Measurements from ENCODE around the gene DIP2C.
"Not testable (repeated sequence)": the region's sequence is repeated elsewhere in the genome, so short reads cannot be mapped to it uniquely, and the experiment has no call there.

The DIP2C gene

GRCh38 chr10:517241-517830, 172.1 kb downstream of the DIP2C start:
- Mint-ChIP-seq H3K9me3 (no peaks in the 10 kb centered on the region), H3K36me3 (no peaks in the 10 kb centered on the region), H3K4me3 (no peak overlapping the region), H3K4me1 (peaks cover 15% of the 10 kb centered on the region), H3K27ac (no peak overlapping the region)
- DNase-seq (ENCODE audit: low spot score in 2 of 2) (no peak), ATAC-seq (no peak)

GRCh38 chr10:516764-517163, 172.7 kb downstream of the DIP2C start:
- Mint-ChIP-seq H3K27ac (no peak overlapping the region), H3K4me3 (no peak overlapping the region), H3K36me3 (no peaks in the 10 kb centered on the region), H3K4me1 (peaks cover 14% of the 10 kb centered on the region), H3K9me3 (no peaks in the 10 kb centered on the region)
- ATAC-seq (no peak), DNase-seq (ENCODE audit: low spot score in 2 of 2) (no peak)

- DNase-seq (ENCODE audit: low spot score in 2 of 2) (no peak), ATAC-seq (no peak)
- Mint-ChIP-seq H3K36me3 (no peaks in the 10 kb centered on the region), H3K27ac (no peak overlapping the region), H3K4me3 (no peak overlapping the region), H3K9me3 (no peaks in the 10 kb centered on the region), H3K4me1 (peaks cover 17% of the 10 kb centered on the region)
Observed at GRCh38 chr10:515674-516073, 173.8 kb downstream of the DIP2C start.

- Mint-ChIP-seq H3K27ac (no peak overlapping the region), H3K36me3 (no peaks in the 10 kb centered on the region), H3K4me3 (no peak overlapping the region), H3K9me3 (no peaks in the 10 kb centered on the region), H3K4me1 (peaks cover 17% of the 10 kb centered on the region)
- ATAC-seq = no peak
- no peak for DNase-seq (ENCODE audit: low spot score in 2 of 2)
Observed at GRCh38 chr10:514137-514671, 175.3 kb downstream of the DIP2C start.

- Mint-ChIP-seq H3K36me3 (no peaks in the 10 kb centered on the region), H3K4me1 (peaks cover 17% of the 10 kb centered on the region), H3K9me3 (no peaks in the 10 kb centered on the region), H3K27ac (no peak overlapping the region), H3K4me3 (peak overlapping the region; percentile 13)
- ATAC-seq = no peak
- no peak for DNase-seq (ENCODE audit: low spot score in 2 of 2)
Observed at GRCh38 chr10:513393-513792, 176.1 kb downstream of the DIP2C start.

GRCh38 chr10:512661-513060, 176.8 kb downstream of the DIP2C start:
- H3K9me3 Mint-ChIP-seq; H3K4me3 Mint-ChIP-seq; H3K27ac Mint-ChIP-seq; ATAC-seq; DNase-seq (ENCODE audit: low spot score in 2 of 2); H3K36me3 Mint-ChIP-seq: not testable (repeated sequence)
- peaks cover 21% of the 10 kb centered on the region for H3K4me1 Mint-ChIP-seq

- no peaks in the 10 kb centered on the region for H3K36me3 Mint-ChIP-seq
- peaks cover 21% of the 10 kb centered on the region for H3K4me1 Mint-ChIP-seq
- no peak overlapping the region for H3K27ac Mint-ChIP-seq
- no peak for ATAC-seq
- no peak for DNase-seq (ENCODE audit: low spot score in 2 of 2)
- no peak overlapping the region for H3K4me3 Mint-ChIP-seq
- H3K9me3 Mint-ChIP-seq = no peaks in the 10 kb centered on the region
Observed at GRCh38 chr10:511849-512191, 177.6 kb downstream of the DIP2C start.

- no peak overlapping the region for H3K4me3 Mint-ChIP-seq
- peaks cover 21% of the 10 kb centered on the region for H3K4me1 Mint-ChIP-seq
- DNase-seq (ENCODE audit: low spot score in 2 of 2) = peak; percentile 83 to 87
- peak; percentile 81 for ATAC-seq
- no peaks in the 10 kb centered on the region for H3K36me3 Mint-ChIP-seq
- no peak overlapping the region for H3K27ac Mint-ChIP-seq
- H3K9me3 Mint-ChIP-seq = no peaks in the 10 kb centered on the region
Observed at GRCh38 chr10:511101-511848, 178.2 kb downstream of the DIP2C start.

GRCh38 chr10:510415-510881, 179.0 kb downstream of the DIP2C start:
- ATAC-seq = no peak
- no peaks in the 10 kb centered on the region for H3K36me3 Mint-ChIP-seq
- no peak overlapping the region for H3K4me3 Mint-ChIP-seq
- H3K27ac Mint-ChIP-seq = no peak overlapping the region
- DNase-seq (ENCODE audit: low spot score in 2 of 2) = no peak
- H3K9me3 Mint-ChIP-seq = no peaks in the 10 kb centered on the region
- peaks cover 21% of the 10 kb centered on the region for H3K4me1 Mint-ChIP-seq

- no peak overlapping the region for H3K27ac Mint-ChIP-seq
Observed at GRCh38 chr10:509361-510102, 179.9 kb downstream of the DIP2C start.

GRCh38 chr10:508726-509125, 180.7 kb downstream of the DIP2C start:
- Mint-ChIP-seq H3K4me3 (no peak overlapping the region), H3K27ac (no peak overlapping the region), H3K9me3 (no peaks in the 10 kb centered on the region), H3K4me1 (peaks cover 19% of the 10 kb centered on the region), H3K36me3 (no peaks in the 10 kb centered on the region)
- ATAC-seq = no peak
- DNase-seq (ENCODE audit: low spot score in 2 of 2) = no peak

More at GRCh38 chr10:509361-510102, 179.9 kb downstream of the DIP2C start:
- Mint-ChIP-seq H3K36me3 (no peaks in the 10 kb centered on the region), H3K9me3 (no peaks in the 10 kb centered on the region), H3K4me3 (no peak overlapping the region), H3K4me1 (peaks cover 21% of the 10 kb centered on the region)
- ATAC-seq (no peak), DNase-seq (ENCODE audit: low spot score in 2 of 2) (no peak)

GRCh38 chr10:507908-508444, 181.5 kb downstream of the DIP2C start:
- Mint-ChIP-seq H3K27ac (no peak overlapping the region), H3K4me1 (peaks cover 15% of the 10 kb centered on the region), H3K9me3 (no peaks in the 10 kb centered on the region), H3K36me3 (no peaks in the 10 kb centered on the region), H3K4me3 (no peak overlapping the region)
- DNase-seq (ENCODE audit: low spot score in 2 of 2) (no peak), ATAC-seq (no peak)

- Mint-ChIP-seq H3K4me3 (no peak overlapping the region), H3K4me1 (peaks cover 21% of the 10 kb centered on the region), H3K27ac (no peak overlapping the region), H3K36me3 (no peaks in the 10 kb centered on the region), H3K9me3 (no peaks in the 10 kb centered on the region)
- DNase-seq (ENCODE audit: low spot score in 2 of 2) = no peak
- ATAC-seq = no peak
Observed at GRCh38 chr10:507355-507699, 182.1 kb downstream of the DIP2C start.

GRCh38 chr10:506451-507354, 182.8 kb downstream of the DIP2C start:
- Mint-ChIP-seq H3K9me3 (no peaks in the 10 kb centered on the region), H3K27ac (no peak overlapping the region), H3K4me3 (no peak overlapping the region), H3K4me1 (peaks cover 23% of the 10 kb centered on the region), H3K36me3 (no peaks in the 10 kb centered on the region)
- DNase-seq (ENCODE audit: low spot score in 2 of 2) (no peak), ATAC-seq (no peak)

GRCh38 chr10:505419-505818, 184.0 kb downstream of the DIP2C start:
- H3K4me1 Mint-ChIP-seq = peaks cover 16% of the 10 kb centered on the region
- no peak overlapping the region for H3K27ac Mint-ChIP-seq
- no peak for DNase-seq (ENCODE audit: low spot score in 2 of 2)
- ATAC-seq = no peak
- no peak overlapping the region for H3K4me3 Mint-ChIP-seq
- no peaks in the 10 kb centered on the region for H3K9me3 Mint-ChIP-seq
- H3K36me3 Mint-ChIP-seq = no peaks in the 10 kb centered on the region

Data from stimulated activated effector memory CD8-positive, alpha-beta T cell treated with anti-CD3 and anti-CD28 coated beads, Interleukin-12 subunit alpha, Interleukin-12 subunit beta, amount 100 ng/mL, for 72 hours (primary cell).